EH (cell line): ENCODE measurements around the gene ALDH3A2.
"Not testable (repeated sequence)": the region's sequence is repeated elsewhere in the genome, so short reads cannot be mapped to it uniquely, and the experiment has no call there.

Experiments
- DNase-seq: peaks from one replicate; pipeline ENCODE4 v3.0.0-alpha.2; 2015; ENCODE audit warnings: low read depth

Gene ALDH3A2

DNA sequence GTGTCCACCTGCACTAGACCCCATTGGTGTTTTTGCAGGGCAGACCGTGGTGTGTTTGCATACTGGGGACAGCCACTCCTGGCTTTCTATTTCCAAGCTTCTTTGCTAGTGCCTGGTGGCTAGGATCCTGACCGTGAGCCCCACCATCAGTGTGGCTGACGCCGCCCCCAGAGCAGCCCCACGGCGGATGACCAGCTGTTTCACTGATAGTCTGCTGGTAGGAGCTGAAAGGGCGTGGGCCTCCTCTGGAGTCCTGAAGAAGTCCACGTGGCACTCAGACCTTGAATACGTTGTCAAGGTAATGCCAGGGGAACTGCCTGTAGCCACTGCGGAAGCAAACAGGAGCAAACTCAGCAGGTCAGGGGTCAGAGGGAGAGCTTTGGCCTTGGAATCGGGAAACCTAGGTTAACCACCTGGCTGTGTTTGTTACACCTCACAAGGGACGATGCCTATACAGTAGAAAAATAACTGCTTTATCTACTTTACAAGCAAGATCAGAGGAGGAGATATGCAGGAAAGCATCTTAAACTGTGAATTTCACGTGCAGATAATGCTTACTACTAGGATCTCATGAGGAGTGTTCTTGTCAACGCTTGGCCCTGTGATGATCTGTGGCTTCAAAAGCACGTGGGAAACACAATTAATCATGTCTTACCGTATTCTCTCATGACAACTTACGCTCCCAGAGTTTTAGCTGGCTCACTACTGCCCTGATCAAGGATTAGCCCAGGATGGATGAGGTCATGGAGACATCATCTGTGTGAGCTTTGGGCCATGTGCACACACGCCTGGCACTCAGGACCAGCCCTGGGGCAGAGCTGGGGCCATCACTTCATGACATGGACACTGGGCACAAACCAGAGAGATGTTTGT, 30.3 kb downstream of the ALDH3A2 start:
- no peak for DNase-seq

DNA sequence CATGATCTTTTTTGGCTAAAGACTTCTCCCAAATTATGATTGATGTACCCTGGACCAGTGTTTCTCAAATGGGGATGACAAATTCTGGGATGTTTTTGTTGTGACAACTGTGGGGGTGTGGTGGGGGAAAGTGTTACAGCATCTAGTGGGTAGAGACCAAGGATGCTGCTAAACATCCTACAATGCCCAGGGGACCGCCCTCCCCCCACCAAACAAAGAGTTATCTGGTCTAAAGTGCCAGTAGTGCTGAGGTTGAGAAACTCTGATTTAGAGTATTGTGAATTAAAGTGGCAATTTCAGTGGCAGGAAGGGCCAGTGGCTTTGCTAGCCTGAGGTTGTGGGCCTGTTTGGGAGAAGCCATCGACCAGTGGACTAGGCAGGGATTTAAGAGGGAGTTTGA, 34.6 kb downstream of the ALDH3A2 start:
- DNase-seq, result no peak

DNA sequence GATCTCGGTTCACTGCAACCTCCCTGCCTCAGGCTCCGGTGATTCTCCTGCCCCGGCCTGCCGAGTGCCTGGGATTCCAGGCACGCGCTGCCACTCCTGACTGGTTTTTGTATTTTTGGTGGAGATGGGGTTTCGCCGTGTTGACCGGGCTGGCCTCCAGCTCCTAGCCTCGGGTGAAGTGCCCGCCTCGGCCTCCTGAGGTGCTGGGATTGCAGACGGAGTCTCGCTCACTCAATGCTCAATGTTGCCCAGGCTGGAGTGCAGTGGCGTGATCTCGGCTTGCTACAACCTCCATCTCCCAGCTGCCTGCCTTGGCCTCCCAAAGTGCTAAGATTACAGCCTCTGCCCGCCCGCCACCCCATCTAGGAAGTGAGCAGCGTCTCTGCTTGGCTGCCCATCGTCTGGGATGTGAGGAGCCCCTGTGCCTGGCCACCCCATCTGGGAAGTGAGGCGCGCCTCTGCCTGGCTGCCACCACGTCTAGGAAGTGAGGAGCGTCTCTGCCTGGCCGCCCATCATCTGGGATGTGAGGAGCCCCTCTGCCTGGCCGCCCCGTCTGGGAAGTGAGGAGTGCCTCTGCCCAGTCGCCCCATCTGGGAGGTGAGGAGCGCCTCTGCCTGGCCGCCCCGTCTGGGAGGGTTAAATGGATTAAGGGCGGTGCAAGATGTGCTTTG, 36.5 kb downstream of the ALDH3A2 start:
- DNase-seq, result not testable (repeated sequence)

DNA sequence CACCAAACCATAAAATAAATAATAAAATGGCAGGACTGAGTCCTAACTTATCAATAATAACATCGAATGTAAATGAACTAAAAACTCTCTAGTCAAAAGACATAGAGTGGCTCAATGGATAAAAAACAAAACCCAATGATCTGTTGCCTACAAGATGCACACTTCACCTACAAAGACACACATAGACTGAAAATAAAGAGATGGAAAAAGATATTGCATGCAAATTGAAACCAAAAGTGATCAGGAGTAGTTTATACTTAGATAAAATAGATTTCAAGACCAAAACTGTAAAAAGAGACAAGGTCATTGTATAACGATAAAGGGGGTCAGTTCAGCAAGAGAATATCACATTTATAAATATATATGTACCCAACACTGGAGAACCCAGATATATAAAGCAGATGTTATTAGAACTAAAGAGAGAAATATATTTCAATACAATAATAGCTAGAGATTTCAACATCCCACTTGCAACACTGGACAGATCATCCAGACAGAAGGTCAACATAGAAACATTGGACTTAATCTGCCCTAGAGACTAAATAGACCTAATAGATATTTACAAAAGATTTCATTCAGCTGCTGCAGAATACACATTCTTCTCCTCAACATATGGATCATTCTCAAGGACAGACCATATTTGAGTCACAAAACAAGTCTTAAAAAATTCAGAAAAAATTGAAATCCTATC, 38.0 kb downstream of the ALDH3A2 start:
- DNase-seq, result no peak

DNA sequence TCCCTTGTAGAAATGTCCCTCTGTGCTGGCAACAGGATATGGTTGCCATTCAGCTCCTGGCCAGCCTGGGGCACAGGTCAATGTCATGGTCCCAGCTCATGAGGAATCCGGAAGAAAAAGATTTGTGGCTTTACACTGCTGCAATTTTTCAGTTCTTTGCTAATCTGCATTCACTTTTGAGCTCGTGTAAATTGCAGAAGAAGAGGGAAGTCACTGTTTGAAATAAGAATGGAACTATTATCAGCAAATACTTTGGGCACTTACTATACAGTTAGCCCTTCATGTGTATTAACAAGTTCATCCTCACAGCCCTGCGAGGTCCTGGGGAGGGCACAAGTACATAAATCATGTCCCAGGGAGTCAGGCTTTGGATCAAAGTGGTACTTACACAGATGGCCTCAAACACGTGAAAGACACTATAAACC, 53.7 kb downstream of the ALDH3A2 start:
- DNase-seq, result no peak

DNA sequence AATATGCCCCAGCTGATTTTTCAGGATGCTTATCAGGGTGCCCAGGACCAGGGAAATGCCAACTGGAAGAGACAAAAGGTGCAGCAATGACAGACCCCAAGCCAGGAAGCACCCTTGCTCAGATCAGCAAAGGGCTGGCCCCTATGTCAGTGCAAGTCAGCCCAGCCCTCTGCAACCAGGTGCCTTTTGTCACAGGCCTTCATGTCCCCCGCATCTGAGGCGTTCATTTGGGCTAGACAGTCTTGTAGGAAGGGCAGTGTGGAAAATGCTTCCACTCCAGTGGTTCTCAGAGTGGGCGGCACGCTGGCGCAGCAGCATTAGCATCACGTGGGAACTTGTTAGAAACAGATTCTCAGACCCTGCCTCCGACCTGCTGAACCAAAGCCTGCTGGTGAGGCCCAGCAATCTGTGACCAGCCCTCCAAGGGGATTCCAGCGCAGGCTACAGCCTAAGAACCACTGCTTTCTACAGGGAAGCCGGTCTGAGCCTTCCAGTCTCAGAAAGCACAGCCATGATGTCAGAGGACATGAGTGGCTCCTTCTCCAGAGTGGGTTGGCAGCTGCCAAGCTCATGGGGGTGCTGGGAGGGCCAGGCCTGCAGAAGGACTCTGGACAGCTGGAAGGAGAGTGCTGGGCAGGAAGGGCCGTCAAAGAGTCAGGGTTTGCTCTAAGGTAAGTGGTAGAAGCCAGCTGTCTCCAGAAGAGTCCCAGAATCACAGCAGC, 54.7 kb downstream of the ALDH3A2 start:
- DNase-seq, result no peak

DNA sequence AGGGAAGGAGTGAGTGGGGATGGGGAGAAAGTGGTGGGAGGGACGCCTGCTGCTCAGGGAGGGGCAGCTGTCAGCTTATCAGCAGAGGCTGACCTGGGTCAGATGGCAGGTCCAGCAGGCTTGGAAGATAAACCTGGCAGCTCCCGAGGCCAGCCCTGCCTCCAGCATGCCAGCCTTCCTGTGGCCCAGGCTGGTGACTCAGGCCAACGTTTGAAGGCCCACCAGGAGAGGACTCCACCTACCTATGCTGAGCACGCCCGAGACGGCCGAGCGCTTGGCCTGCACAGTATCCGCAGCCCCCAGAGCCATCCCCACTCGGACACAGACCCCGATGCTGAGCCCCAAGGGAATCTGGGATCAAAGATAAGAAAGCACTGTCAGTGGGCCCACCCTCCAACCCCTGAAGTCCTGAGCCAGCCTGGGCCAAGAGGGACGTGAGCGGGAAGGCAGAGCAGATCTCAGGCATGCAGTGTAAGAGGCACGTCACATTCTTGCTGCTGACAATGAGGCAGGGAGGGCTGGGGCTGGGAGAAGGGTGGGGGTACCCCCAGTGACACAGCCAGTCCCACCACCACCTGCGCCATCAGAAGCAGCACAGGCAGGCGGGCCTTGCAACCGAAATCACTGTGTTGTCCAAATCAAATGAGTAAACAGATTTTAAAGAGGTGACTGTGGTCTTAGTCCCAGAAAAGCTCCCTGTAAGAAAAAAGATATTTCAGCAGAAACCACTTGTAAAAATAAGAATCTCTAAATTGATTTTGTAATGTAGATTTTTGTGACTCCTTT, 55.5 kb downstream of the ALDH3A2 start:
- DNase-seq, result no peak

DNA sequence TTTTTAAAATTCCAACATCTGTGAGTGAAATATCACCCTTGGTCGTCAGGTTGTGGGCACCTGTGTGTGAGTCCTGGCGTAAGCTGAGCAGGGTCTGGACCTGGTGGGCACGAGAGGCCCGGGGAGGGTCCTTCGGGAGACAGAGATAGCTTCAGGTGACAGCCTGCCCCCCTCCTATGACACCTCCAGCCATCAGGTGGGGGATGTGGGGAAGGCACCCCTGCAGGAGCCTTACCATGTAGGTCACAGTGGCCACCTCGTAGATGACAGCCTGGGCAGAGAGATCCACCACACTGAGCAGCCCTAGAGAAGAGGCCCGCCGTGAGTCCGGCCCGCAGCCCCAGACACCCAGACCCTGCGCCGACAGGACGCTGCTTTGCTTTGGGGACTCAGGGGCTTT, 56.6 kb downstream of the ALDH3A2 start:
- DNase-seq, result no peak

DNA sequence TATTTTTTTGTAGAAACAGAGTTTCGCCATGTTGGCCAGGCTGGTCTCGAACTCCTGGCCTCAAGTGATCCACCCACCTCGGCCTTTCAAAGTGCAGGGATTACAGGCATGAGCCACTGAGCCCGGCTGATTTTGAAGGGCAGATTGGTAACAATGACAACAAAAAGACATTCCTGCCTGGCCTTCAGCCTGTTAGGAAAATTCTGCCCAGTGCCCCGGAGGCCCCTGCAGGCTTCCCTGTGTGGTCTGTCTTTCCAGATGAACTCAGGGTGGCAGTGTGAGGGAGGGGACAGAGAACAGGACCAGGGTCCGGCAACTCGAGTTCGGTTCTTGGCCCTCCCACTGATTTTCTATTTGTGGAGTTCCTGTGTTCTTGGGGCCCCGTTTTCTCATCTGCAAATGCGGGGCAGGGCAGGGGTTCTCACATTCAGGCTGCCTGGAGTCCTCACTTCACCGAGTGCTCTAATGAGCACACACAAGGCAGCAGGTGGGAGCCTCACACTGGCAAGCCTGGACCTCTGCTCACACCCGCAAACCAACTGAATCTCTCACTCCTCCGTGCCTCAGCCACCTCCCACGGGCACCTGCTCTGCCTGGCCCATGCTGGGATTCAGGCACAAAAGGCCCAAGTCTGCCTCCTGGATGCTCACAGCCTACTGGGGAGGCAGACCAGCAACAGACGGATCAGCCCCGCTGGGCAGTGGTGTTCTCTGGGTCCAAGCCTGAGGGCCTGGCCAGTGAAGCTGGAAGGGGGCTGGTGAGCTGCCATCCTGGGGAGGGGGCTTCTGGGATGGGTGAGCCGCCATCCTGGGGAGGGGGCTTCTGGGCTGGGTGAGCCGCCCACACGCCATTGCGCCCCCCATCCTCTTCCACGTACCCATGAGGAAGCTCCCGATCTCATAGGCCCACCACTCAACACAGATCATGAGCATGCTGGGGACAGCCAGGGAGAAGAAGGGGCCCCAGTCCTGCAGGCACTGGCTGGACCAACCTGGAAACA, 57.5 kb downstream of the ALDH3A2 start:
- DNase-seq, result no peak

DNA sequence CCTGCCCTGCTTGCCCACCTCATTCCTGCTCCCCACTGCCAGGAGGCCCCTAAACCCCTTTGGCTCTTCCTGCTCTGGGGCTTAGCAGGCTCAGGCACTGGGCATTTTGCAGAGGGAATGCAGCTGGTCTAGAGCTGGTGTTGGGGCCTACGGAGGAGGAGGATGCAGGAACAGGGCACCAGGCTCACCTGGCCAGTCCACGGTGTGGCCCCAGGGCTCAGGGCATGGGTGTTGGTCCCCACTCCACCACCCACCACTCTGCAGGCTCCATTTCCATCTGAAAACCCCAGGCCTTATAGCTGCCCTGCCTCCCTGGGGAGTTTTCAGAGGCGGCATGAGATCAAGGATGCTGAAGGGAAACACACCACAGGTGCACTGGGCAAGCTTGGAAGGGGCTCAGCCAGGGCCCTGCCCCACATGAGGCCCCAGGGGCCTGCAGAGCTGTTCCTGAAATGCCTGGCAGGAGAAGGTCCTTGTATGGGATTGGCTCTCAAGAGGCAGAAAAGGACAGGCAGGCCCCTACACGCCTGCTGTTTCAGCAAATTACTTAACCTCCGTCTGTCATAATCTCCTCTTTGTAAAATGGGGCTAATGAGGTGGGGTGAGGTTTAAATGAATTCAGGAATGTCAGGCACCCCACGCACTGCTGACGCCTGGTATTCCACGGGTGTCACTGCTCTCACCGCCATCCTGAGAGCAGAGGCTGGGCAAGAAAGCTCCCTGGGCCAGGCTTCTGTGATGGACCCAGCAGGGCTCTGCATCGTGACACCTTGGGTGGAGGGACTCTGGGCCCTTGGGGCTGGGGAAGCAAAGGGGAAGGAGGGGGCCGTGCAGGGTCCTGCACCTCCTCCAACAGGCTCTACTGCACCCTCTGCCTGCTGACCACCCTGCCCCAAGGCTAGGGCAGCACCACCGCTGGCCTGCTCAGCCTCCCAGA, 58.5 kb downstream of the ALDH3A2 start:
- DNase-seq, result no peak

DNA sequence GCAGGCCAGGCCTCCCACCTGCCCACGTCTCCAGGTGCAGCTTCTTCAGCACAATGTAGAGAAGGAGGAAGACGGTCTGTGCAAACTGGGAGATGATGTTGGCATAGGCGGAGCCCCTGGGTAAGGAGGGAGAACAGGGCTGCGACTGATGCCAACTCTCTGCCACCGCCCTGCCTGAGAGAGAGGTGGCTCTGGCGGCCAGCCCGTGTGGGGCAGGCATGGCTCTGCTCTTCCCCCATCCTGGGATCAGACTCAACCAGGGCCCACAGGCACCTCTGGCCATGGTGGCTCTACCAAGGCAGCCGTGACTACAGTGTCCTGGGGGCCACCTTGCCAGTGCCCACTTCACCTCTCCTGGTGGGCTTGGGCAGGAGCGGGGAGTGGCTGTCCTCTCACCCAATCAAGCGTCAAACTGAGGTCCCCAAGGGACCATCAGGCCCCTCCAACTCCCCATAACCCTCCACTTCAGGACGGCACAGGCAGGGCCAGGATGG, 59.2 kb downstream of the ALDH3A2 start:
- no peak for DNase-seq

DNA sequence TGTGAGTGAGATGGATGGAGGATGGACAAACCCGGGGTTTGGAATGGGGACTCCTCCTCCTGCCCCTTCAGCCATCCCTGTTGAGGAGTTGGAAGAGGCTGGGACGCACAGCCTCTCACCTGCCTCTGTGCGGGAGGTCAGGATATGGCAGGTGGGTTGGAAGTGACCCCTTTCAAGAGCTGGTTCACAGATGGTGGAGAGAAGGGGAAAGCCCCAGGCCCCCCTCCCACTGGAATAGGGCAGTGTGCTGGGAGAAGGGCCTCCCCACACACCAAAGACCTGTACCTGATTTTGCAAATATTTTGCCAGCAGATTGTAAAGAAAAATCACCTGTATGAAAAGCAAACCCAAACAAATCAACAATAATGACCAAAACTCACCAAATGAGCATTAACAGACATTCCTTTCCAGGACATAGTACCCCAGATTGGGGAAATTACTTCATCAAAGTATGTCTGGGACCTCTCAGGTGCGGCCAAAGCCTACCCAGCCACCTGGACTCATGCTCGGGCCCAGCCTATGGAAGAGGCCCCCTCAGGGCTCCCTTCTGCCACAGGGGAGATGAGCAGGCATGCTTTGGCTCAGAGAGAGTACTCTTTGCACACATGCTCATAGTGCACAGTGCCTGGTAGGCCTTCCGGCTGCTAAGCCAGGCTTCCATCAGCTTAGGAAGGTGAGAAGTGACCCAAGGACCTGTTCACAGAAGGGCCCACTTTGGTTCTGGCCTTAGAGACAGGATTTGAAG, 60.1 kb downstream of the ALDH3A2 start:
- DNase-seq, result no peak

DNA sequence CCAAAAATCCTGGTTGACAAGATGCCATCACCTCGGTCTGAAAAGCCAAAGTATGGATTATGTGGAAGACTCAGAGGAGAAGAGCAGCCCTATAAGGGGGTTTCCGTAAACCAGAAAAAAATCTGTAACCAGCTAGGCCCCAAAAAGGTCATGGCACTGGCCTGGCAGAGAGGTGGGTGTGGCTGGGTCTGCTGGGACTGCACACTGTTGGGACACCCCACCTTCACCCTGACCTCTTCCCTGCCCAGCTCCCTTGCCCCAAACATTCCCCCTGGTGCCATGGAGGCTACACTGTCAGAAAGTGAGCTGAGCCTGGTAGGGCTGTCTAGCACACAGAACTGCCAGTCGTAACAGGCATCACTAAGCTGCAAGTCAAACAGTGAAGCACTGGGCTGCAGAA, 61.3 kb downstream of the ALDH3A2 start:
- DNase-seq, result no peak

DNA sequence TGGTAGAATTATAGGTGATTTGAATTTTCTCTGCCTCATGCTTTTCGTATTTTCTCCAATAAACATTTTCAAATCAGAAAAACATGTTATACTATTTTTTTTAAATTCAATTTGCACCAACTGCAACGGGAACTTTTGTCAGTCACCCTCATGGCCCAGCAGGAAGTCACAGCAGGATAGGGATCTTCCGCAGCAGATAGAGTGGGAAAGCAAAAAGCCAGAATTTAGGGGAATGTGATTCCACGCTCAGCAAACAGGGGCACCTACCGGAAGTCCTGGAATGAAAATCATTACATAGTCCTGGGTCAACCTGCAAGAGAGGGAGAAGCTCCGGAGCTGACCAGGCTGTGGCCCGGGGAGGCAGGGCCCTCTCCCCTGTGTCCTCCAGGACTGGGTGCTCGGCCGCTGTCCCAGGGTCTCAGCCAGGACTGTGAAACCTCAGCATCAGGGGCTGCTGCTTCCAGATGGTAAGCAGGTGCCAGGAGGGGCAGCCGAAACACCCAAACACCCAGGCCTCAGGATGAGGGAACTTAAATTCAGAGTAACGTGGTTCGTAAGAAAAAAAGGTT, 64.0 kb downstream of the ALDH3A2 start:
- DNase-seq, result no peak

DNA sequence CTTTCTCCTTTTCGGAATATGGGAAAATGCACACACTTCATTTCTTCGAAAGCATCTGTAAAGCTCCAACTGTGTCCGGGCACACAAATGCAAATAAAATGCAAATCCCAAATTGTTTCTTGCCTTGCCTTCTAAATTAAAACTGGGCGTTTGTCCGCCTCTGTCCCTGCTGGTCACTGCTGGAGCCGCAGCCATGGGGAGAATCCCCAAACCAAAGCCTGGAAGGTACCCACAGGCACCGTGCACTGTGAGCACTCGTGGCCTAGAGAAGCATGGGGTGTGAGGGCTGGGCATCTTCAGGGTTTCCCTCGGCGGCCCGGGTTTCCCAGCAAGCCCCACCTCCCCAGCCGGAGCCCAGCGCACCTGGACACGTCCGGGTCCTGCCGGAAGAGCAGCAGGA, 64.9 kb downstream of the ALDH3A2 start:
- DNase-seq, result no peak

DNA sequence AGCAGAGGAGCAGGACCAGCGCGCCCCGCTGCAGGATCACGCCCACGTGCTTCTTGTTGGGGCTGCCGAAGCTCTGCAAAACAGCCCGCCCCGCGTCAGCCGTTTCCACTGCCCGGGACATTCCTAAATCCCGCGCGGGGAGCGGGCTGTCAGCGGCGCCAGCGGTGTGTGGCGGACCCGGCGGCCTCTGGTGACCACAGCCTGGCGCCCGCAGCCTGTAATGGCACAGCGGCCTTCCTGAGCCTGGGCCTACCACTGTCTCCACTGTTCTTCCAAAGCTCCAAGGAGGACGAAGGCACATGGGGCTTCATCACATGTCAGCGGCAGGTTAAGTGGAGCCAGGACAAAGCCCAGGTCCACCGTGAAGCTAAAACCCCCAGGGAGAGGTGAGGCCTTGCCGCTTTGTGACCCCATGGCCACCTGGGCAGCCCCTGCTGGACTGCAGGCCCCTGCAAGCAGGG, 65.4 kb downstream of the ALDH3A2 start:
- DNase-seq, result no peak

DNA sequence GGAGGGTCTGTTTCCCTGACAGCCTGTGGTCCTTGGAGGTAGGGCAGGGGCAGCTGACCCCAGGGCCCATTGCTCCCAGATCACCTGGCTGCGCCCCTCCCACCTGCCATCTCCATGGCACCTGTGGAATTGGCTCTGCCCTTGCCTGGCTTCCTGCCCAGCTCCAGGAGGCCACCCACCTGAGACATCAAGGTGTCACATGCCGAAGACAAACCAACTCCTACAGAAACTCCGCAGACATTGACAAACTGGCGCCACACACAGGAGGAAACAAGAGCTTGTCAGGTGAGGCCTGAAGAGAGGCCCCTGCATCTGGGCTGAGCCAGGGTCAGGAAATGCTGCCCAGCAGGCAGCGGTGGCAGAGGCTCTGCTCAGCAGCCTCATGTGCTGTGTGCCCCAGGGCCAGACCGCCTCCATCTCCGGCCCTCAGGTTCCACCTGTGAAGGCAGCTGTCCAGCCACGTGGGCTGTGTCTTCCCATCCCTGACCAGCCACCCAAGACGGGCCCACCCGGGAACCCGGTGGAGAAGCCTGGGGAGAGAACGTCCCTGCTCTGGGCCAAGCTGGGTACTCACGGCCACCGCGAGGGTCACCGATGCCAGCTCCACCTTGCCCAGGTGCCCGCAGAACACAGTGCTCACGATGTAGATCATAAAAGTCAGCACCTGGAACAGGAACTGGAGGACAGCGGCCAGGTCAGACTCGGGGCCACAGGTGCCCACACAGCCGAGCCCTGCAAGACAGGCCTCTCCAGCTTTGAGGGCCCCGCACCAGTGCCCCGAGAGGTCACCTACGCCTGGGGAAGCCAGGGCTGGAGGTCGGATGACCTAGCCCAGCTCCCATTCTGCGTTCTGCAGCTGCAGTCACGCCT, 66.2 kb downstream of the ALDH3A2 start:
- no peak for DNase-seq
